ENCODE data around the gene FIGNL1. TPM values are rescaled to one million over a fixed set of nuclear protein-coding genes. Genes with fewer than 3 reads are reported as not detected.

The FIGNL1 gene
- total and polyA plus RNA-seq, 7 donors: 0.60 to 8.6 (median 6.9) TPM

DNA sequence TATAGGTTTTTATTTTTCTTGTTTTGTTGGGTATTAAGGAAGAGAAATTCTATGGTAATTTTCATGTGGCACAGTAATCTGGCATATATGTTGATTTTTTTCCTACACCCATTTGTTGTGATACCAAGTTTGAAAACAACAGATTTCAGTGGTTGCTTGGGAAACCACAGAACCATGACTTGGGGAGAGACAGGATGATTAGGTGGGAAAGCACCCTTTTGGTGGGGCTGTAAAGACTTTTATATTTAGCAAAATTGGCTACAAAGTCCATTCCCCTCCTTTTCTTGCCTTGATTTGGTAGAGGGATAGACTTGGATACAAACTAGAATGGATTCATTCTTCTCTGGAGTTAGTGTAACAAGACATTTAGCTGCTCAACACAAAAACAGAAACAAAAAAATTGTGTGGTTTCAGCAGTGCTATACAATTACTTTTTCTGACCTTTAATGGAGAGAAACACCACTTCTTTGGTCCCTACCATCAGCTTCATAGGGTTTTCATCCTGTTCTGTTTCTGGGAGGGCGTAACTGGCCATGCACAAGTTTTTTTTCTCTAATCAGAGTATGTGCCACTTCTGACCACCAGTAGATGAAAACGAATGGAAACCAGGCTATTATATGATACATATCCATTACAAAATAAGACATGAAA is 52.7 kb downstream of the FIGNL1 start:
- TF ChIP-seq EP300 (IDR thresholded peaks at IDR 0.05): no peak
- TF ChIP-seq, protein P1, sequence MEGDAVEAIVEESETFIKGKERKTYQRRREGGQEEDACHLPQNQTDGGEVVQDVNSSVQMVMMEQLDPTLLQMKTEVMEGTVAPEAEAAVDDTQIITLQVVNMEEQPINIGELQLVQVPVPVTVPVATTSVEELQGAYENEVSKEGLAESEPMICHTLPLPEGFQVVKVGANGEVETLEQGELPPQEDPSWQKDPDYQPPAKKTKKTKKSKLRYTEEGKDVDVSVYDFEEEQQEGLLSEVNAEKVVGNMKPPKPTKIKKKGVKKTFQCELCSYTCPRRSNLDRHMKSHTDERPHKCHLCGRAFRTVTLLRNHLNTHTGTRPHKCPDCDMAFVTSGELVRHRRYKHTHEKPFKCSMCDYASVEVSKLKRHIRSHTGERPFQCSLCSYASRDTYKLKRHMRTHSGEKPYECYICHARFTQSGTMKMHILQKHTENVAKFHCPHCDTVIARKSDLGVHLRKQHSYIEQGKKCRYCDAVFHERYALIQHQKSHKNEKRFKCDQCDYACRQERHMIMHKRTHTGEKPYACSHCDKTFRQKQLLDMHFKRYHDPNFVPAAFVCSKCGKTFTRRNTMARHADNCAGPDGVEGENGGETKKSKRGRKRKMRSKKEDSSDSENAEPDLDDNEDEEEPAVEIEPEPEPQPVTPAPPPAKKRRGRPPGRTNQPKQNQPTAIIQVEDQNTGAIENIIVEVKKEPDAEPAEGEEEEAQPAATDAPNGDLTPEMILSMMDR (IDR thresholded peaks at IDR 0.05): no peak
- no peak for TF ChIP-seq POLR2A (IDR thresholded peaks at IDR 0.05)
- no peak for TF ChIP-seq POLR2AphosphoS5 (IDR thresholded peaks at IDR 0.05)
- no peaks in the 10 kb centered on the region for H3K9me3 ChIP-seq

DNA sequence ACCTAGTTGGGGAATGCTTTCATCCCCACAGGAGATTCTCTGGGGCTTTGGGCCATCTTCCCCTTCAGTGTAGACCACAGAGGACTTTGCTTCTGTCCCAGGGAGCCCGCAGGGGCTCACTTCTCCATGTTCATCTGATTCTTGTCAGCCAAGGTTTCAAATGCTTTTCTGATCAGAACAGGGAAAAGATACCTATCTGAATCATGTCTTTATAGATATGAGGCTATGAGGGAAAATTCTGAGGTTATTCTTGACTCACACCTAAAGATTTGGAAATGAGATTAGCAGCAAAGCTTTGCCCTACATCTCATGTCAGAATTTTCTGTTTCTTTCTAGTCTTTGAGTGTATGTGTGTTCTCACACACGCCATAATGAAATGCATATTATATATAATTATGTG is 53.3 kb downstream of the FIGNL1 start:
- no peak for DNase-seq
- H3K36me3 ChIP-seq: no peaks in the 10 kb centered on the region
- WGBS, 2 donors: 71 to 76% methylated on average over 2 of the region's 2 CpGs
- intact Hi-C loops (cut with DNase I): no loop called here
- H3K27ac ChIP-seq: no peak overlapping the region
- peaks cover 3 to 29% (median 21%) of the 10 kb centered on the region in 3 donors for H3K27me3 ChIP-seq
- no peaks in the 10 kb centered on the region for H3K4me1 ChIP-seq
- TF ChIP-seq POLR2AphosphoS5 (IDR thresholded peaks at IDR 0.05): no peak
- H3K4me3 ChIP-seq: no peak overlapping the region
- H3K9me3 ChIP-seq: no peaks in the 10 kb centered on the region

More for the DNA sequence above, 52.7 kb downstream of the FIGNL1 start:
- no peaks in the 10 kb centered on the region for H3K4me1 ChIP-seq
- WGBS, 2 donors: 77 to 82% methylated on average over 2 of the region's 2 CpGs
- intact Hi-C loops (cut with DNase I): no loop called here
- H3K36me3 ChIP-seq: no peaks in the 10 kb centered on the region
- H3K4me3 ChIP-seq: no peak overlapping the region
- peaks cover 3 to 30% (median 21%) of the 10 kb centered on the region in 3 donors for H3K27me3 ChIP-seq
- H3K27ac ChIP-seq: no peak overlapping the region
- no peak for DNase-seq

DNA sequence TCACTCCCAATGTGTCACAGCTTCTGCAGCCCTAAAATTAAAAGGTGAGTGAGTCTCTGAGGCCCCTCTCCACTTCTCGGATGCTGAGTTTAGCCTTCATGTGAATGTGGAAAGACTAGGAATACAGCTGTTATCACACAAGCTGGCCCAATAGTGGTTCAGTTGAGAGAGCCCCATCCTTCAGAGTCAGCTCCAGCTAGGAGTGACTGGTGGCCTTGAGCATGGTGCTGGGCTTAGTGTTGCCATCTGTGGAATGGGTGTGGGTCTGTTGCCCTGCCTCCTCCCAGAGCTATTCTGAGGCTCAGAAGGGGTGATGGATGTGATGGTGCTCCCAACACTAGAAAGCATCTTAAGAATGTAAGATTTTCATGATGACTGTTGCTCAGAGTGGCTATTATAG is 55.8 kb downstream of the FIGNL1 start:
- no peak for DNase-seq
- intact Hi-C loops (cut with DNase I): no loop called here
- Histone ChIP-seq H3K9me3 (no peaks in the 10 kb centered on the region), H3K4me1 (no peaks in the 10 kb centered on the region), H3K36me3 (no peaks in the 10 kb centered on the region), H3K27ac (no peak overlapping the region), H3K4me3 (no peak overlapping the region), H3K27me3 (peaks cover 0 to 5% (median 0%) of the 10 kb centered on the region in 3 donors)
- 80 to 85% methylated on average over 1 of the region's 1 CpG for WGBS, 2 donors
- TF ChIP-seq EP300 (IDR thresholded peaks at IDR 0.05): no peak

Small RNAs within 50 kb of the gene (small RNA-seq; reads per million reads assigned to genes)
- 0 reads per million in 3 donors for gene RNU6-1091P

Other genes with a start within 250 kb of the FIGNL1 start
- 10 to 100 TPM in 1 of 4 donors, 1 to 10 TPM in 3; 5.5 to 20.5 (median 7.6) TPM for gene IKZF1, start 145.6 kb downstream of the FIGNL1 start, total RNA-seq
- gene IKZF1, start 145.6 kb downstream of the FIGNL1 start, polyA plus RNA-seq: 10 to 100 TPM in 1 of 3 donors, 1 to 10 TPM in 2; 1.8 to 29.9 (median 1.8) TPM
- under 1 TPM in 1 of 4 donors, not detected in 3; 0.36 TPM for gene DDC, start 115.1 kb upstream of the FIGNL1 start, total RNA-seq
- 10 to 100 TPM; 42.7 to 77.2 (median 57.1) TPM for gene DDC, start 115.1 kb upstream of the FIGNL1 start, polyA plus RNA-seq